GM12878 (cell line): ENCODE measurements around the gene SLC6A1. TPM values are rescaled to one million over a fixed set of nuclear protein-coding genes. Genes with fewer than 3 reads are reported as not detected.

ENCODE experiments used
- EZH2 ChIP-seq: IDR thresholded peaks from 2 replicates; pipeline ENCODE4 v1.6.1; 2012; ENCODE audit warnings: low read depth, mild to moderate bottlenecking, control low read depth, inconsistent platforms, low read length, borderline replicate concordance; ENCODE audit not compliant: control insufficient read depth
- RAD51 ChIP-seq: fragments of 450-650 bp; IDR thresholded peaks from 2 replicates; pipeline ENCODE4 v1.6.1; 2016; ENCODE audit warnings: moderate library complexity, mild to moderate bottlenecking, inconsistent platforms
- polyA plus RNA-seq, 11 experiments: library from polyadenylated mRNA; depleted of rRNA in 4 of 11; unstranded in 6 of 11; stranded (reverse) in 5 of 11; fragments of >200 nt; fragmentation: Nextera tagmentation in 4 of 11; fragmentation: Illumina TruSeq in 1 of 11; extraction: Ambion mirVana in 4 of 11; extraction: Trizol in 1 of 11; gene quantifications; 1 replicate in 1 of 11; 2 replicates in 10 of 11; pipeline versions ENCODE4 v1.2.1 to v1.2.3, GENCODE V29; 2011 to 2016; ENCODE audit warnings: inconsistent platforms in 2 of 11, missing spikeins in 2 of 11, low read depth in 1 of 11
- total RNA-seq, 4 experiments: library from RNA; depleted of rRNA in 3 of 4; stranded (reverse); fragments of >200 nt in 3 of 4; fragmentation: Illumina TruSeq in 1 of 4; extraction: Trizol in 1 of 4; gene quantifications; 2 replicates each; pipeline versions ENCODE4 v1.2.1 to v1.2.3, GENCODE V29; 2013 to 2021
- TF ChIP-seq, protein P1 (sequence below): IDR thresholded peaks from 2 replicates; pipeline ENCODE4 v1.6.1; 2012; ENCODE audit warnings: improper control_type of control experiment, low read depth, low read length; ENCODE audit not compliant: insufficient replicate concordance
- TF ChIP-seq, protein P2 (sequence below): fragments of 150-350 bp; IDR thresholded peaks from 2 replicates; pipeline ENCODE4 v1.6.1; 2016; ENCODE audit warnings: low read depth, low read length

The SLC6A1 gene
- total and polyA plus RNA-seq, 10 of the 15 experiments (the other 5 are each of a cell fraction or from before 2014, with no cell fraction given) = not detected

GRCh38 chr3:11000528-11000927, 8.0 kb downstream of the SLC6A1 start (continued):
- TF ChIP-seq, protein P1, sequence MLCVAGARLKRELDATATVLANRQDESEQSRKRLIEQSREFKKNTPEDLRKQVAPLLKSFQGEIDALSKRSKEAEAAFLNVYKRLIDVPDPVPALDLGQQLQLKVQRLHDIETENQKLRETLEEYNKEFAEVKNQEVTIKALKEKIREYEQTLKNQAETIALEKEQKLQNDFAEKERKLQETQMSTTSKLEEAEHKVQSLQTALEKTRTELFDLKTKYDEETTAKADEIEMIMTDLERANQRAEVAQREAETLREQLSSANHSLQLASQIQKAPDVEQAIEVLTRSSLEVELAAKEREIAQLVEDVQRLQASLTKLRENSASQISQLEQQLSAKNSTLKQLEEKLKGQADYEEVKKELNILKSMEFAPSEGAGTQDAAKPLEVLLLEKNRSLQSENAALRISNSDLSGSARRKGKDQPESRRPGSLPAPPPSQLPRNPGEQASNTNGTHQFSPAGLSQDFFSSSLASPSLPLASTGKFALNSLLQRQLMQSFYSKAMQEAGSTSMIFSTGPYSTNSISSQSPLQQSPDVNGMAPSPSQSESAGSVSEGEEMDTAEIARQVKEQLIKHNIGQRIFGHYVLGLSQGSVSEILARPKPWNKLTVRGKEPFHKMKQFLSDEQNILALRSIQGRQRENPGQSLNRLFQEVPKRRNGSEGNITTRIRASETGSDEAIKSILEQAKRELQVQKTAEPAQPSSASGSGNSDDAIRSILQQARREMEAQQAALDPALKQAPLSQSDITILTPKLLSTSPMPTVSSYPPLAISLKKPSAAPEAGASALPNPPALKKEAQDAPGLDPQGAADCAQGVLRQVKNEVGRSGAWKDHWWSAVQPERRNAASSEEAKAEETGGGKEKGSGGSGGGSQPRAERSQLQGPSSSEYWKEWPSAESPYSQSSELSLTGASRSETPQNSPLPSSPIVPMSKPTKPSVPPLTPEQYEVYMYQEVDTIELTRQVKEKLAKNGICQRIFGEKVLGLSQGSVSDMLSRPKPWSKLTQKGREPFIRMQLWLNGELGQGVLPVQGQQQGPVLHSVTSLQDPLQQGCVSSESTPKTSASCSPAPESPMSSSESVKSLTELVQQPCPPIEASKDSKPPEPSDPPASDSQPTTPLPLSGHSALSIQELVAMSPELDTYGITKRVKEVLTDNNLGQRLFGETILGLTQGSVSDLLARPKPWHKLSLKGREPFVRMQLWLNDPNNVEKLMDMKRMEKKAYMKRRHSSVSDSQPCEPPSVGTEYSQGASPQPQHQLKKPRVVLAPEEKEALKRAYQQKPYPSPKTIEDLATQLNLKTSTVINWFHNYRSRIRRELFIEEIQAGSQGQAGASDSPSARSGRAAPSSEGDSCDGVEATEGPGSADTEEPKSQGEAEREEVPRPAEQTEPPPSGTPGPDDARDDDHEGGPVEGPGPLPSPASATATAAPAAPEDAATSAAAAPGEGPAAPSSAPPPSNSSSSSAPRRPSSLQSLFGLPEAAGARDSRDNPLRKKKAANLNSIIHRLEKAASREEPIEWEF = no peak
- TF ChIP-seq, protein P2, sequence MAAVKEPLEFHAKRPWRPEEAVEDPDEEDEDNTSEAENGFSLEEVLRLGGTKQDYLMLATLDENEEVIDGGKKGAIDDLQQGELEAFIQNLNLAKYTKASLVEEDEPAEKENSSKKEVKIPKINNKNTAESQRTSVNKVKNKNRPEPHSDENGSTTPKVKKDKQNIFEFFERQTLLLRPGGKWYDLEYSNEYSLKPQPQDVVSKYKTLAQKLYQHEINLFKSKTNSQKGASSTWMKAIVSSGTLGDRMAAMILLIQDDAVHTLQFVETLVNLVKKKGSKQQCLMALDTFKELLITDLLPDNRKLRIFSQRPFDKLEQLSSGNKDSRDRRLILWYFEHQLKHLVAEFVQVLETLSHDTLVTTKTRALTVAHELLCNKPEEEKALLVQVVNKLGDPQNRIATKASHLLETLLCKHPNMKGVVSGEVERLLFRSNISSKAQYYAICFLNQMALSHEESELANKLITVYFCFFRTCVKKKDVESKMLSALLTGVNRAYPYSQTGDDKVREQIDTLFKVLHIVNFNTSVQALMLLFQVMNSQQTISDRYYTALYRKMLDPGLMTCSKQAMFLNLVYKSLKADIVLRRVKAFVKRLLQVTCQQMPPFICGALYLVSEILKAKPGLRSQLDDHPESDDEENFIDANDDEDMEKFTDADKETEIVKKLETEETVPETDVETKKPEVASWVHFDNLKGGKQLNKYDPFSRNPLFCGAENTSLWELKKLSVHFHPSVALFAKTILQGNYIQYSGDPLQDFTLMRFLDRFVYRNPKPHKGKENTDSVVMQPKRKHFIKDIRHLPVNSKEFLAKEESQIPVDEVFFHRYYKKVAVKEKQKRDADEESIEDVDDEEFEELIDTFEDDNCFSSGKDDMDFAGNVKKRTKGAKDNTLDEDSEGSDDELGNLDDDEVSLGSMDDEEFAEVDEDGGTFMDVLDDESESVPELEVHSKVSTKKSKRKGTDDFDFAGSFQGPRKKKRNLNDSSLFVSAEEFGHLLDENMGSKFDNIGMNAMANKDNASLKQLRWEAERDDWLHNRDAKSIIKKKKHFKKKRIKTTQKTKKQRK = no peak
- TF ChIP-seq RAD51 (no peak), EZH2 (no peak)
